Small intestine (tissue), 16 donors: ENCODE results near the gene SERPINA7. TPM values are rescaled to one million over a fixed set of nuclear protein-coding genes. Genes with fewer than 3 reads are reported as not detected.

ENCODE experiments used
- DNase-seq, 2 donors: peaks; one replicate each; pipeline versions ENCODE4 v3.0.0 to v3.0.0-alpha.2; 2013
- FAIRE-seq: peaks from 2 replicates; lab custom pipeline; 2012; peaks lifted over from hg19 to GRCh38; lab: Jason Lieb, UNC
- H3K27ac ChIP-seq, 3 donors: one replicate each; pipeline ENCODE4 v1.5.1; 2013; ENCODE audit warnings: low read length in 2 of 3, mild to moderate bottlenecking in 2 of 3, control low read depth in 1 of 3, inconsistent platforms in 1 of 3, low read depth in 1 of 3, moderate library complexity in 1 of 3
- H3K27me3 ChIP-seq, 3 donors: one replicate each; pipeline ENCODE4 v1.6.1; 2013; ENCODE audit warnings: low read length in 3 of 3, inconsistent platforms in 1 of 3; ENCODE audit not compliant: control insufficient read depth in 3 of 3, insufficient read depth in 3 of 3
- H3K36me3 ChIP-seq, 3 donors: one replicate each; pipeline ENCODE4 v1.6.1; 2013; ENCODE audit warnings: low read length in 3 of 3, inconsistent platforms in 1 of 3, low read depth in 1 of 3, mild to moderate bottlenecking in 1 of 3, moderate library complexity in 1 of 3; ENCODE audit not compliant: control insufficient read depth in 3 of 3, insufficient read depth in 2 of 3
- H3K4me1 ChIP-seq, 3 donors: one replicate each; pipeline ENCODE4 v1.6.1; 2013; ENCODE audit warnings: low read length in 2 of 3, inconsistent platforms in 1 of 3, low read depth in 1 of 3, mild to moderate bottlenecking in 1 of 3, moderate library complexity in 1 of 3; ENCODE audit not compliant: control insufficient read depth in 3 of 3, insufficient read depth in 2 of 3
- H3K4me3 ChIP-seq, 3 donors: one replicate each; pipeline ENCODE4 v1.5.1; 2013; ENCODE audit warnings: low read length in 3 of 3, control low read depth in 1 of 3, inconsistent platforms in 1 of 3, low read depth in 1 of 3, mild to moderate bottlenecking in 1 of 3, moderate library complexity in 1 of 3
- H3K9me3 ChIP-seq, 2 donors: one replicate each; pipeline ENCODE4 v1.6.1; 2013; ENCODE audit warnings: low read depth in 1 of 2, low read length in 1 of 2; ENCODE audit not compliant: control insufficient read depth in 2 of 2, insufficient read depth in 1 of 2
- WGBS, 3 donors: extraction: QIAGEN DNeasy Blood & Tissue Kit; methylation state at CpG; one replicate each; pipeline ENCODE4 v1.1.7; 2013; 5-methylcytosine and 5-hydroxymethylcytosine counted together
- long read RNA-seq, 10 donors: transcript quantifications; one replicate each; lab custom pipeline, GENCODE V29; 2026
- polyA plus RNA-seq, 4 donors: library from polyadenylated mRNA; stranded (reverse) in 3 of 4; unstranded in 1 of 4; fragments of 200-250 nt in 3 of 4; fragments of 120-200 nt in 1 of 4; gene quantifications; one replicate each; pipeline versions ENCODE4 v1.2.1 to v1.2.3, GENCODE V29; 2013
- donor health status: healthy with polysubstance abuse.
- donor health status: control.
- donor health status: control.
- donor health status: Bipolar disorder and iron deficiency.
- donor health status: healthy.

Gene SERPINA7, protein sequence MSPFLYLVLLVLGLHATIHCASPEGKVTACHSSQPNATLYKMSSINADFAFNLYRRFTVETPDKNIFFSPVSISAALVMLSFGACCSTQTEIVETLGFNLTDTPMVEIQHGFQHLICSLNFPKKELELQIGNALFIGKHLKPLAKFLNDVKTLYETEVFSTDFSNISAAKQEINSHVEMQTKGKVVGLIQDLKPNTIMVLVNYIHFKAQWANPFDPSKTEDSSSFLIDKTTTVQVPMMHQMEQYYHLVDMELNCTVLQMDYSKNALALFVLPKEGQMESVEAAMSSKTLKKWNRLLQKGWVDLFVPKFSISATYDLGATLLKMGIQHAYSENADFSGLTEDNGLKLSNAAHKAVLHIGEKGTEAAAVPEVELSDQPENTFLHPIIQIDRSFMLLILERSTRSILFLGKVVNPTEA
- polyA plus RNA-seq, result 1 to 10 TPM in 1 of 4 donors, under 1 TPM in 1, not detected in 2; 0.49 to 1.5 TPM
- long read RNA-seq, donor 1, partial matches to known transcripts, result 0 of 1 reads
- long read RNA-seq, donor 1, other reads (novel, unspliced or antisense), result 0 of 1 reads
- long read RNA-seq, donor 2, result 0 reads
- long read RNA-seq, donor 3, result 0 reads
- long read RNA-seq, donor 4, result 0 reads
- long read RNA-seq, donor 5, result 0 reads
- long read RNA-seq, donor 6, partial matches to known transcripts, result 0 of 1 reads
- long read RNA-seq, donor 6, other reads (novel, unspliced or antisense), result 0 of 1 reads
- long read RNA-seq, donor 7, result 0 reads
- long read RNA-seq, donor 8, result 0 reads
- long read RNA-seq, donor 9, result 0 reads
- long read RNA-seq, donor 10, result 0 reads

- H3K4me3 ChIP-seq, result no peak within 1 kb of the TSS
- no peaks in the 10 kb centered on the region for H3K9me3 ChIP-seq
- no peak within 1 kb of the TSS for H3K27ac ChIP-seq
- H3K4me1 ChIP-seq, result peaks cover 0 to 21% (median 0%) of the 10 kb centered on the region in 3 donors
- peak; percentile 46 to 50 for DNase-seq
- H3K27me3 ChIP-seq, result no peaks in the 10 kb centered on the region
- FAIRE-seq, result no peak
- H3K36me3 ChIP-seq, result no peaks in the 10 kb centered on the region
These were observed at the start of gene SERPINA7 for GRCh38 chrX:106038625-106039024. Gene SERPINA7 (minus strand): TSS chrX:106038727. CDS start chrX:106037058, 1,669 bp downstream.

- DNase-seq (no peak), FAIRE-seq (no peak)
- Histone ChIP-seq H3K27me3 (no peaks in the 10 kb centered on the region), H3K27ac (no peak overlapping the region), H3K4me1 (no peaks in the 10 kb centered on the region), H3K4me3 (no peak overlapping the region), H3K36me3 (no peaks in the 10 kb centered on the region), H3K9me3 (no peaks in the 10 kb centered on the region)
- 80 to 92% (median 89%) methylated on average over 3 of the region's 3 CpGs for WGBS, 3 donors
These were observed 30.5 kb upstream of the SERPINA7 start for GRCh38 chrX:106069048-106069447.

GRCh38 chrX:106050054-106050453 lies 11.5 kb upstream of the SERPINA7 start:
- H3K9me3 ChIP-seq, result no peaks in the 10 kb centered on the region
- H3K27me3 ChIP-seq, result no peaks in the 10 kb centered on the region
- WGBS, 3 donors, result 85 to 88% (median 86%) methylated on average over 1 of the region's 1 CpG
- H3K27ac ChIP-seq, result no peak overlapping the region
- FAIRE-seq, result peak; percentile 89
- DNase-seq, result no peak
- no peak overlapping the region for H3K4me3 ChIP-seq
- no peaks in the 10 kb centered on the region for H3K36me3 ChIP-seq
- H3K4me1 ChIP-seq, result no peaks in the 10 kb centered on the region

- Histone ChIP-seq H3K4me3 (no peak overlapping the region), H3K36me3 (no peaks in the 10 kb centered on the region), H3K27ac (no peak overlapping the region), H3K4me1 (peaks cover 0 to 21% (median 0%) of the 10 kb centered on the region in 3 donors), H3K9me3 (no peaks in the 10 kb centered on the region), H3K27me3 (no peaks in the 10 kb centered on the region)
- FAIRE-seq, result no peak
- 32 to 60% (median 38%) methylated on average over 2 of the region's 2 CpGs for WGBS, 3 donors
- DNase-seq, result no peak
These were observed 3.8 kb upstream of the SERPINA7 start for GRCh38 chrX:106042296-106042695.

- FAIRE-seq (no peak), DNase-seq (no peak)
- no peaks in the 10 kb centered on the region for H3K9me3 ChIP-seq
- no peaks in the 10 kb centered on the region for H3K27me3 ChIP-seq
- H3K4me3 ChIP-seq, result no peak overlapping the region
- H3K27ac ChIP-seq, result no peak overlapping the region
- peaks cover 0 to 21% (median 0%) of the 10 kb centered on the region in 3 donors for H3K4me1 ChIP-seq
- 59 to 67% (median 64%) methylated on average over 4 of the region's 4 CpGs for WGBS, 3 donors
- no peaks in the 10 kb centered on the region for H3K36me3 ChIP-seq
These were observed 2.3 kb upstream of the SERPINA7 start for GRCh38 chrX:106040861-106041260.

GRCh38 chrX:106039920-106040319 lies 1.4 kb upstream of the SERPINA7 start:
- DNase-seq, result peak; percentile 29 to 30
- FAIRE-seq, result no peak
- WGBS, 3 donors, result 0 to 34% (median 19%) methylated on average over 2 of the region's 2 CpGs
- Histone ChIP-seq H3K9me3 (no peaks in the 10 kb centered on the region), H3K4me3 (no peak overlapping the region), H3K27ac (no peak overlapping the region), H3K4me1 (peaks cover 0 to 21% (median 0%) of the 10 kb centered on the region in 3 donors), H3K36me3 (no peaks in the 10 kb centered on the region), H3K27me3 (no peaks in the 10 kb centered on the region)

DNA sequence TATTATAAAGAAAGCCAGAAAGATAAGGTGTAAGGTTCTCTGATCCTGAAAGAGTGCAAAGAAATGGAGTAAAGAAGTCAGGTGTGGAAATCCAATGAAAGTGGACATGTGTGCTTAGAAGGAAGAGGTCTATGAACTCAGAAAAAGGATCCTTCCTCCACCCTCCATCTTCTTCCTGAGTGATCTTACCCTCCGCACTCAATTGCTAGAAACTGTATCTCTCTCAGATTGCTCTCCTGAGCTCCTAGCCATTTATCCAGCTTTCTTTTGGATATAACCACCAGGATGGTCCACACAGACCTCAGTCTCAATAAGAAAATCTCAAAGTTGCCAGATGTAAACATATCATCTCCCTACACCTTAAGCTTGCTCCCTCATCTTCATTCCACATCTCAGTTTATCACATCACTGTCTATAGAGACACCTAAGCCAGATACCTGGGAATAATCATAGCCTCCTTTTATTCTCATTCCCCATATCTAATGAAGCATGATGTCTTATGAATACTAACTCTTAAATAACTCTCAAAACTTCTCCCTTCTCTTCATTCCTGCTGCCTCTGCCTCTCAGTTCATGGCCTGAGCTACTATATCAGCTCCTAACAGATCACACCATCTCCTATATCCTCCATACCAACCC lies 573 bp downstream of the SERPINA7 start:
- Histone ChIP-seq H3K36me3 (no peaks in the 10 kb centered on the region), H3K27me3 (no peaks in the 10 kb centered on the region), H3K9me3 (no peaks in the 10 kb centered on the region), H3K4me3 (no peak overlapping the region), H3K4me1 (peaks cover 0 to 21% (median 0%) of the 10 kb centered on the region in 3 donors), H3K27ac (no peak overlapping the region)
- 83 to 100% (median 96%) methylated on average over 1 of the region's 1 CpG for WGBS, 3 donors
- DNase-seq (no peak), FAIRE-seq (no peak)

- peaks cover 0 to 21% (median 0%) of the 10 kb centered on the region in 3 donors for H3K4me1 ChIP-seq
- 83 to 96% (median 95%) methylated on average over 1 of the region's 1 CpG for WGBS, 3 donors
- no peak for FAIRE-seq
These were observed 1.8 kb downstream of the SERPINA7 start for GRCh38 chrX:106036716-106037115.

More at GRCh38 chrX:106036716-106037115, 1.8 kb downstream of the SERPINA7 start:
- Histone ChIP-seq H3K27ac (no peak overlapping the region), H3K9me3 (no peaks in the 10 kb centered on the region), H3K27me3 (no peaks in the 10 kb centered on the region), H3K4me3 (no peak overlapping the region), H3K36me3 (no peaks in the 10 kb centered on the region)
- no peak for DNase-seq
